Fibroblast of skin of left biceps (primary cell): ENCODE data around the gene C12orf76.
"Not testable (repeated sequence)": the region's sequence is repeated elsewhere in the genome, so short reads cannot be mapped to it uniquely, and the experiment has no call there.

ENCODE experiments used
- DNase-seq, 2 experiments: peaks; one replicate each; pipeline ENCODE4 v3.0.0-alpha.2; 2013; ENCODE audit warnings: low read depth in 2 of 2

C12orf76 gene

GRCh38 chr12:110048242-110049027 is at the start of gene C12orf76:
C12orf76 (minus strand) TSS chr12:110048522; CDS start chr12:110048495, 27 bp downstream.
- DNase-seq = peak; percentile 90

GRCh38 chr12:110093631-110094311 is 45.4 kb upstream of the C12orf76 start:
- DNase-seq = no peak

GRCh38 chr12:110091136-110091711 is 42.9 kb upstream of the C12orf76 start:
- no peak for DNase-seq

- DNase-seq = no peak
These were observed 42.2 kb upstream of the C12orf76 start for GRCh38 chr12:110090266-110091135.

GRCh38 chr12:110088936-110089335 is 40.6 kb upstream of the C12orf76 start:
- DNase-seq = no peak

GRCh38 chr12:110088216-110088615 is 39.9 kb upstream of the C12orf76 start:
- DNase-seq = not testable (repeated sequence)

GRCh38 chr12:110084314-110085015 is 36.1 kb upstream of the C12orf76 start:
- no peak for DNase-seq

GRCh38 chr12:110080410-110080809 is 32.1 kb upstream of the C12orf76 start:
- no peak for DNase-seq

GRCh38 chr12:110079477-110080400 is 31.4 kb upstream of the C12orf76 start:
- DNase-seq = no peak

- DNase-seq = no peak
These were observed 29.5 kb upstream of the C12orf76 start for GRCh38 chr12:110077800-110078199.

- DNase-seq = no peak
These were observed 27.6 kb upstream of the C12orf76 start for GRCh38 chr12:110075880-110076279.

GRCh38 chr12:110074089-110074488 is 25.8 kb upstream of the C12orf76 start:
- DNase-seq = no peak

GRCh38 chr12:110073049-110073831 is 24.9 kb upstream of the C12orf76 start:
- DNase-seq = no peak

- DNase-seq = not testable (repeated sequence)
These were observed 24.3 kb upstream of the C12orf76 start for GRCh38 chr12:110072636-110073035.

- DNase-seq = no peak
These were observed 23.6 kb upstream of the C12orf76 start for GRCh38 chr12:110071967-110072366.

- DNase-seq = no peak
These were observed 23.2 kb upstream of the C12orf76 start for GRCh38 chr12:110071504-110071903.

- DNase-seq = no peak
These were observed 20.3 kb upstream of the C12orf76 start for GRCh38 chr12:110068654-110069053.

- not testable (repeated sequence) for DNase-seq
These were observed 19.8 kb upstream of the C12orf76 start for GRCh38 chr12:110068115-110068514.

GRCh38 chr12:110067531-110067930 is 19.2 kb upstream of the C12orf76 start:
- DNase-seq = no peak
